Activated CD8-positive, alpha-beta T cell treated with anti-CD3 and anti-CD28 coated beads for 36 hours (primary cell): ENCODE measurements around the gene INTS6. TPM values are rescaled to one million over a fixed set of nuclear protein-coding genes. Genes with fewer than 3 reads are reported as not detected.
A peak's percentile ranks its signal among the peaks of the same experiment; 100 is the strongest.
"Not testable (repeated sequence)": the region's sequence is repeated elsewhere in the genome, so short reads cannot be mapped to it uniquely, and the experiment has no call there.

Experiments
- ATAC-seq: fragments of 200-7000 bp; cut with Tn5 transposase; one replicate; pipeline ENCODE4 v1.10.0; 2021; ENCODE audit warnings: mild to moderate bottlenecking, moderate library complexity
- CTCF ChIA-PET: fragments of 350-600 bp; sonication (Branson Sonifier 250); formaldehyde crosslinking; loops from one replicate; lab custom pipeline; 2021; ENCODE audit warnings: antibody characterized with exemption; lab: Charles Lee
- POLR2A ChIA-PET: fragments of 350-600 bp; sonication (Branson Sonifier 250); formaldehyde crosslinking; loops from one replicate; lab custom pipeline; 2021; ENCODE audit warnings: antibody characterized with exemption; lab: Charles Lee
- DNase-seq: peaks from one replicate; pipeline ENCODE4 v3.0.0-alpha.2; 2020
- H3K27ac Mint-ChIP-seq: one replicate; pipeline ENCODE4 v1.8.0; 2021; ENCODE audit warnings: mild to moderate bottlenecking, mixed read lengths
- H3K27me3 Mint-ChIP-seq: one replicate; pipeline ENCODE4 v1.8.0; 2021; ENCODE audit warnings: mixed read lengths
- H3K36me3 Mint-ChIP-seq: one replicate; pipeline ENCODE4 v1.8.0; 2021; ENCODE audit warnings: low read depth, mixed read lengths
- H3K4me1 Mint-ChIP-seq: one replicate; pipeline ENCODE4 v1.8.0; 2021; ENCODE audit warnings: low read depth, mixed read lengths
- H3K4me3 Mint-ChIP-seq: one replicate; pipeline ENCODE4 v1.8.0; 2021; ENCODE audit warnings: mild to moderate bottlenecking, moderate library complexity, mixed read lengths
- H3K9me3 Mint-ChIP-seq: one replicate; pipeline ENCODE4 v1.8.0; 2021; ENCODE audit warnings: mixed read lengths
- CTCF ChIP-seq: fragments of 200-600 bp; IDR thresholded peaks from one replicate; pipeline ENCODE4 v1.8.0; 2022; ENCODE audit warnings: antibody characterized with exemption, mild to moderate bottlenecking
- intact Hi-C: fragments of 100-400 bp; cut with micrococcal nuclease; formaldehyde crosslinking; loops from one replicate; pipeline ENCODE4 v1.10.0; 2022
- total RNA-seq, 2 experiments: library from RNA; stranded (reverse); gene quantifications; one replicate each; pipeline ENCODE4 v1.2.3, GENCODE V29; 2021

Gene INTS6
- total RNA-seq, 2 experiments from 2014 or later: 52.4 to 54.5 TPM

DNA sequence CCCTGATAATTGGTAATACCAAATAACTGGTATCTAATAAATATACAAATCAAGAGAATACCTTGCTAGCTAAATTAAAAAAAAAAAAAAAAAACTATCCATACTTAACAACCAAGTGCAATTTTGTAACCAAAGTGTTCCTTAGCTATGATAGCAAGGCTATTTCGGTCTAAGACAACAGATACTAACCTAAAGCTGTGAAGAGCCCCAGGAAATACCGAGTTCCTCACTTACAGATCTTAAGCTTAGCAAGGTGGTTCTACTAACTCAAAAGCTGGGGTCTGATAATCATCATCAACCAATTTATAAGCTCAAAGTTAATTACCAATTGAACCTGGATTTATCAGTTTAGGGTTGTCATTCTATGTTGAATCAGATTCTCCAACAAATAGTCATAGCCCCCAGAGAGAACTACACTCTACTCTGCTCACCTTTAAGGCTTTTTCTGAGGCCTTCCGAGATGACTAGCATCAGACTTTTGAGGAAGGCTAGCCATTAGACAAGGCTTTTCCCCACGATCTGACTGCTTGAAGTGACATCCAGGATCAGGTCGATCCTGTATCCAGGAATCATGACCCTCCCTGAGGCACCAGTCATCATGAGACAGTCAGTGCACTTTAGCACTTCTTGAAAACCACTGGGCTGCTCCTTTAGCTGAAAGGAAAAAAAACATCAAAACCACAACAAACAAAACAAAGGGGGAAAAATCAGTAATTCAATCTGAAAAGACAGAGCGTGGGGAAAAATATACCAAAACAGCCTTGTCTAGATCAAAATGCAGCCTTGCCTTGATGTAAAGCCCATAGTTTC lies 31.9 kb downstream of the INTS6 start:
- Mint-ChIP-seq H3K9me3 (peaks cover 4% of the 10 kb centered on the region), H3K27ac (peak overlapping the region; percentile 53), H3K27me3 (no peaks in the 10 kb centered on the region), H3K4me1 (peaks cover 73% of the 10 kb centered on the region), H3K36me3 (peaks cover 53% of the 10 kb centered on the region), H3K4me3 (peak overlapping the region; percentile 15)
- no peak for TF ChIP-seq CTCF
- DNase-seq (no peak), ATAC-seq (peak; percentile 49)
- ChIA-PET POLR2A (no interaction called here), CTCF (interaction anchor here (0.9 to 2.8 kb wide), 4 partner anchors 14 to 377 kb away, joined by 3 to 10 read pairs (median 3); no protein-coding TSS in a partner anchor)
- intact Hi-C loops: no loop called here

GRCh38 chr13:51419001-51419636 lies 33.7 kb downstream of the INTS6 start:
- intact Hi-C loops: no loop called here
- ChIA-PET POLR2A (no interaction called here), CTCF (interaction anchor here (1.1 to 2.8 kb wide), 3 partner anchors 16 to 379 kb away, joined by 3 to 10 read pairs (median 3); no protein-coding TSS in a partner anchor)
- no peak for ATAC-seq
- no peak overlapping the region for H3K27ac Mint-ChIP-seq
- TF ChIP-seq CTCF: no peak
- no peak overlapping the region for H3K4me3 Mint-ChIP-seq
- H3K4me1 Mint-ChIP-seq: peaks cover 73% of the 10 kb centered on the region
- H3K27me3 Mint-ChIP-seq: no peaks in the 10 kb centered on the region
- peaks cover 60% of the 10 kb centered on the region for H3K36me3 Mint-ChIP-seq
- DNase-seq: no peak
- H3K9me3 Mint-ChIP-seq: peaks cover 10% of the 10 kb centered on the region

GRCh38 chr13:51417716-51418115 lies 35.1 kb downstream of the INTS6 start:
- no peak for TF ChIP-seq CTCF
- H3K27ac Mint-ChIP-seq: no peak overlapping the region
- peaks cover 72% of the 10 kb centered on the region for H3K4me1 Mint-ChIP-seq
- no peak overlapping the region for H3K4me3 Mint-ChIP-seq
- POLR2A ChIA-PET: interaction anchor here (0.6 kb wide), 1 partner anchor 301 kb away, joined by 3 read pairs; no protein-coding TSS in a partner anchor
- CTCF ChIA-PET: no interaction called here
- peaks cover 10% of the 10 kb centered on the region for H3K9me3 Mint-ChIP-seq
- intact Hi-C loops: no loop called here
- ATAC-seq (no peak), DNase-seq (no peak)
- H3K27me3 Mint-ChIP-seq: no peaks in the 10 kb centered on the region
- H3K36me3 Mint-ChIP-seq: peaks cover 69% of the 10 kb centered on the region

GRCh38 chr13:51416107-51416506 lies 36.7 kb downstream of the INTS6 start:
- Mint-ChIP-seq H3K36me3 (peaks cover 64% of the 10 kb centered on the region), H3K9me3 (peaks cover 10% of the 10 kb centered on the region), H3K4me3 (no peak overlapping the region), H3K27ac (peak overlapping the region; percentile 72), H3K4me1 (peaks cover 66% of the 10 kb centered on the region), H3K27me3 (no peaks in the 10 kb centered on the region)
- CTCF ChIA-PET: no interaction called here
- POLR2A ChIA-PET: interaction anchor here (0.6 kb wide), 1 partner anchor 372 kb away, joined by 4 read pairs; no protein-coding TSS in a partner anchor
- no peak for TF ChIP-seq CTCF
- peak; percentile 85 for ATAC-seq
- no peak for DNase-seq
- intact Hi-C loops: no loop called here

DNA sequence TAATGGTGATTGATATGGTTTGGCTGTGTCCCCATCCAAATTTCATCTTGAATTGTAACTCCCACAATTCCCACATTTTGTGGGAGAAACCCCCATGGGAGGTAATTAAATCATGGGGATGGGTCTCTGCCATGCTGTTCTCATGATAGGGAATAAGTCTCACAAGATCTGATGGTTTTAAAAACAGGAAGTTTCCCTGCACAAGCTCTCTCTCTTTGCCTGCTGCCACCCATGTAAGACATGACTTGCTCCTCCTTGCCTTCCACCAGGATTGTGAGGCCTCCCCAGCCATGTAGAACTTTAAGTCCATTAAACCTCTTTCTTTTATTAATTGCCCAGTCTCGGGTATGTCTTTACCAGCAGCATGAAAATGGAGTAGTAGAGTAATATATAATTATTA lies 37.5 kb downstream of the INTS6 start:
- H3K4me1 Mint-ChIP-seq: peaks cover 60% of the 10 kb centered on the region
- ChIA-PET CTCF (interaction anchor here (1.2 kb wide), 1 partner anchor 9 kb away, joined by 3 read pairs; no protein-coding TSS in a partner anchor), POLR2A (interaction anchor here (0.6 kb wide), 1 partner anchor 373 kb away, joined by 4 read pairs; no protein-coding TSS in a partner anchor)
- peaks cover 10% of the 10 kb centered on the region for H3K9me3 Mint-ChIP-seq
- DNase-seq, H3K27me3 Mint-ChIP-seq, intact Hi-C loops, ATAC-seq, H3K27ac Mint-ChIP-seq, H3K4me3 Mint-ChIP-seq: not testable (repeated sequence)
- H3K36me3 Mint-ChIP-seq: peaks cover 64% of the 10 kb centered on the region
